H1 (cell line): ENCODE results near the gene LRRTM4. TPM values are rescaled to one million over a fixed set of nuclear protein-coding genes. Genes with fewer than 3 reads are reported as not detected.

Experiments used
- ASH2L ChIP-seq: fragments of 200-600, 300-600 bp; sonication (generic); IDR thresholded peaks from one replicate; pipeline ENCODE4 v1.7.1; 2017; ENCODE audit warnings: low read length
- CHD2 ChIP-seq: IDR thresholded peaks from 2 replicates; pipeline ENCODE4 v1.6.1; 2012; ENCODE audit warnings: low read length, improper control_type of control experiment
- HDAC6 ChIP-seq: IDR thresholded peaks from one replicate; pipeline ENCODE4 v1.7.1; 2012; ENCODE audit warnings: low read depth, mild to moderate bottlenecking, inconsistent platforms, low read length, moderate library complexity
- POU5F1 ChIP-seq: IDR thresholded peaks from 2 replicates; pipeline ENCODE4 v1.6.1; 2011; ENCODE audit warnings: low read depth, mild to moderate bottlenecking, low read length, moderate library complexity
- SIRT6 ChIP-seq: IDR thresholded peaks from one replicate; pipeline ENCODE4 v1.7.1; 2012; ENCODE audit warnings: low read length, inconsistent platforms
- TAF7 ChIP-seq: optimal IDR thresholded peaks from 2 replicates; pipeline ENCODE3; 2011; ENCODE audit warnings: low read depth, mild to moderate bottlenecking, inconsistent platforms, low read length, moderate library complexity, borderline replicate concordance
- ZNF274 ChIP-seq: IDR thresholded peaks from 2 replicates; pipeline ENCODE4 v1.7.0; 2012; ENCODE audit warnings: low read length, borderline replicate concordance; ENCODE audit errors: extremely low read depth
- polyA plus RNA-seq, 7 experiments: library from polyadenylated mRNA; depleted of rRNA in 3 of 7; stranded (reverse) in 5 of 7; unstranded in 2 of 7; fragments of >200 nt in 5 of 7; fragments of 200-250 nt in 2 of 7; gene quantifications; 1 replicate in 5 of 7; 2 replicates in 1 of 7; 4 replicates in 1 of 7; pipeline versions ENCODE4 v1.2.1 to v1.2.3, GENCODE V29; 2011 to 2013; ENCODE audit warnings: missing spikeins in 2 of 7, mixed read lengths in 2 of 7
- total RNA-seq: library from RNA; stranded (reverse); fragmentation: NEBNext Ultra II Directional; extraction: Animal tissue kit (Norgen Biotek cat#: 25700); gene quantifications from 2 replicates; pipeline ENCODE4 v1.2.1, GENCODE V29; 2021
- TF ChIP-seq, protein P1 (sequence below): fragments of 300-600 bp; sonication (generic); IDR thresholded peaks from 2 replicates; pipeline ENCODE4 v1.7.1; 2012; ENCODE audit warnings: low read length, moderate library complexity, mild to moderate bottlenecking, inconsistent platforms; ENCODE audit not compliant: insufficient replicate concordance

The LRRTM4 gene
- total and polyA plus RNA-seq, 2 of the 8 experiments (the other 6 are each of a cell fraction or from before 2014, with no cell fraction given) = 3.6 to 9.5 TPM

- TF ChIP-seq, protein P1, sequence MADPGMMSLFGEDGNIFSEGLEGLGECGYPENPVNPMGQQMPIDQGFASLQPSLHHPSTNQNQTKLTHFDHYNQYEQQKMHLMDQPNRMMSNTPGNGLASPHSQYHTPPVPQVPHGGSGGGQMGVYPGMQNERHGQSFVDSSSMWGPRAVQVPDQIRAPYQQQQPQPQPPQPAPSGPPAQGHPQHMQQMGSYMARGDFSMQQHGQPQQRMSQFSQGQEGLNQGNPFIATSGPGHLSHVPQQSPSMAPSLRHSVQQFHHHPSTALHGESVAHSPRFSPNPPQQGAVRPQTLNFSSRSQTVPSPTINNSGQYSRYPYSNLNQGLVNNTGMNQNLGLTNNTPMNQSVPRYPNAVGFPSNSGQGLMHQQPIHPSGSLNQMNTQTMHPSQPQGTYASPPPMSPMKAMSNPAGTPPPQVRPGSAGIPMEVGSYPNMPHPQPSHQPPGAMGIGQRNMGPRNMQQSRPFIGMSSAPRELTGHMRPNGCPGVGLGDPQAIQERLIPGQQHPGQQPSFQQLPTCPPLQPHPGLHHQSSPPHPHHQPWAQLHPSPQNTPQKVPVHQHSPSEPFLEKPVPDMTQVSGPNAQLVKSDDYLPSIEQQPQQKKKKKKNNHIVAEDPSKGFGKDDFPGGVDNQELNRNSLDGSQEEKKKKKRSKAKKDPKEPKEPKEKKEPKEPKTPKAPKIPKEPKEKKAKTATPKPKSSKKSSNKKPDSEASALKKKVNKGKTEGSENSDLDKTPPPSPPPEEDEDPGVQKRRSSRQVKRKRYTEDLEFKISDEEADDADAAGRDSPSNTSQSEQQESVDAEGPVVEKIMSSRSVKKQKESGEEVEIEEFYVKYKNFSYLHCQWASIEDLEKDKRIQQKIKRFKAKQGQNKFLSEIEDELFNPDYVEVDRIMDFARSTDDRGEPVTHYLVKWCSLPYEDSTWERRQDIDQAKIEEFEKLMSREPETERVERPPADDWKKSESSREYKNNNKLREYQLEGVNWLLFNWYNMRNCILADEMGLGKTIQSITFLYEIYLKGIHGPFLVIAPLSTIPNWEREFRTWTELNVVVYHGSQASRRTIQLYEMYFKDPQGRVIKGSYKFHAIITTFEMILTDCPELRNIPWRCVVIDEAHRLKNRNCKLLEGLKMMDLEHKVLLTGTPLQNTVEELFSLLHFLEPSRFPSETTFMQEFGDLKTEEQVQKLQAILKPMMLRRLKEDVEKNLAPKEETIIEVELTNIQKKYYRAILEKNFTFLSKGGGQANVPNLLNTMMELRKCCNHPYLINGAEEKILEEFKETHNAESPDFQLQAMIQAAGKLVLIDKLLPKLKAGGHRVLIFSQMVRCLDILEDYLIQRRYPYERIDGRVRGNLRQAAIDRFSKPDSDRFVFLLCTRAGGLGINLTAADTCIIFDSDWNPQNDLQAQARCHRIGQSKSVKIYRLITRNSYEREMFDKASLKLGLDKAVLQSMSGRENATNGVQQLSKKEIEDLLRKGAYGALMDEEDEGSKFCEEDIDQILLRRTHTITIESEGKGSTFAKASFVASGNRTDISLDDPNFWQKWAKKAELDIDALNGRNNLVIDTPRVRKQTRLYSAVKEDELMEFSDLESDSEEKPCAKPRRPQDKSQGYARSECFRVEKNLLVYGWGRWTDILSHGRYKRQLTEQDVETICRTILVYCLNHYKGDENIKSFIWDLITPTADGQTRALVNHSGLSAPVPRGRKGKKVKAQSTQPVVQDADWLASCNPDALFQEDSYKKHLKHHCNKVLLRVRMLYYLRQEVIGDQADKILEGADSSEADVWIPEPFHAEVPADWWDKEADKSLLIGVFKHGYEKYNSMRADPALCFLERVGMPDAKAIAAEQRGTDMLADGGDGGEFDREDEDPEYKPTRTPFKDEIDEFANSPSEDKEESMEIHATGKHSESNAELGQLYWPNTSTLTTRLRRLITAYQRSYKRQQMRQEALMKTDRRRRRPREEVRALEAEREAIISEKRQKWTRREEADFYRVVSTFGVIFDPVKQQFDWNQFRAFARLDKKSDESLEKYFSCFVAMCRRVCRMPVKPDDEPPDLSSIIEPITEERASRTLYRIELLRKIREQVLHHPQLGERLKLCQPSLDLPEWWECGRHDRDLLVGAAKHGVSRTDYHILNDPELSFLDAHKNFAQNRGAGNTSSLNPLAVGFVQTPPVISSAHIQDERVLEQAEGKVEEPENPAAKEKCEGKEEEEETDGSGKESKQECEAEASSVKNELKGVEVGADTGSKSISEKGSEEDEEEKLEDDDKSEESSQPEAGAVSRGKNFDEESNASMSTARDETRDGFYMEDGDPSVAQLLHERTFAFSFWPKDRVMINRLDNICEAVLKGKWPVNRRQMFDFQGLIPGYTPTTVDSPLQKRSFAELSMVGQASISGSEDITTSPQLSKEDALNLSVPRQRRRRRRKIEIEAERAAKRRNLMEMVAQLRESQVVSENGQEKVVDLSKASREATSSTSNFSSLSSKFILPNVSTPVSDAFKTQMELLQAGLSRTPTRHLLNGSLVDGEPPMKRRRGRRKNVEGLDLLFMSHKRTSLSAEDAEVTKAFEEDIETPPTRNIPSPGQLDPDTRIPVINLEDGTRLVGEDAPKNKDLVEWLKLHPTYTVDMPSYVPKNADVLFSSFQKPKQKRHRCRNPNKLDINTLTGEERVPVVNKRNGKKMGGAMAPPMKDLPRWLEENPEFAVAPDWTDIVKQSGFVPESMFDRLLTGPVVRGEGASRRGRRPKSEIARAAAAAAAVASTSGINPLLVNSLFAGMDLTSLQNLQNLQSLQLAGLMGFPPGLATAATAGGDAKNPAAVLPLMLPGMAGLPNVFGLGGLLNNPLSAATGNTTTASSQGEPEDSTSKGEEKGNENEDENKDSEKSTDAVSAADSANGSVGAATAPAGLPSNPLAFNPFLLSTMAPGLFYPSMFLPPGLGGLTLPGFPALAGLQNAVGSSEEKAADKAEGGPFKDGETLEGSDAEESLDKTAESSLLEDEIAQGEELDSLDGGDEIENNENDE = no peak
- TF ChIP-seq SIRT6 (no peak), ZNF274 (no peak), HDAC6 (no peak), ASH2L (no peak), POU5F1 (no peak), TAF7 (no peak), CHD2 (no peak)
Measured at GRCh38 chr2:76928026-76928425, 594.1 kb downstream of the LRRTM4 start (continued).
